HG02759 (cell line): Measurements from ENCODE around the gene KCNMA1.

Source experiments
- ATAC-seq: cut with Tn5 transposase; IDR thresholded peaks from one replicate; pipeline ENCODE4 v1.9.1; 2021; ENCODE audit warnings: mild to moderate bottlenecking, moderate library complexity; ENCODE audit not compliant: unreplicated experiment

Gene KCNMA1

DNA sequence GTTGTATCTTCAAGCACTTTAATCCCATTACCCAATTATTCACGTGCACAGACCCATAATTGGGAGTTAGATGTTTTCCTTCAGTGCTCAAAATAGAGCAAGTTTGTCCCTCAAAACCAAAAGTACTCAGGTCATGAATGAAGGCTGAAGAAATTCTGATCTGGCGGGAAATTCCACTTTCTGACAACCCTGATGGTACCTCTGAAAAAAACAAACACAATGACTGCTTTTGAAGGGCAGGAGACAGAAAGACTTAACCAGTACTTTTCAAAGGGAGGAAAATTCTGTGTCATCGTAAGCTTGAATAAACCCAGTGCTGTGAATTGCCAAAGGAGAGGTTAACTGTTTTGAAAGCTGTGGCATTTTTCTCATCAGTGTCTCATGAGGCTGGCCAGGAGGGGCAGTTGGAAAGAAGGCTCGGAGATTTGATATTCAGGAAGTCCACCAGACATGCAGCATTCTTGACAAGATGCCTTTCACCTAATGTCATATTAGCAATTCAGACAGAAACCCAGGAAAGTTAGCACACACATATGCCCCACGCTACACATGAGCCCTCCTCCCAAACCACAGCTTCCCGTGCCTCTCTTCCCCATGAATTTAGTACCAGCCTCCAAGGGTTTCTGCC lies 347.0 kb downstream of the KCNMA1 start:
- no peak for ATAC-seq

DNA sequence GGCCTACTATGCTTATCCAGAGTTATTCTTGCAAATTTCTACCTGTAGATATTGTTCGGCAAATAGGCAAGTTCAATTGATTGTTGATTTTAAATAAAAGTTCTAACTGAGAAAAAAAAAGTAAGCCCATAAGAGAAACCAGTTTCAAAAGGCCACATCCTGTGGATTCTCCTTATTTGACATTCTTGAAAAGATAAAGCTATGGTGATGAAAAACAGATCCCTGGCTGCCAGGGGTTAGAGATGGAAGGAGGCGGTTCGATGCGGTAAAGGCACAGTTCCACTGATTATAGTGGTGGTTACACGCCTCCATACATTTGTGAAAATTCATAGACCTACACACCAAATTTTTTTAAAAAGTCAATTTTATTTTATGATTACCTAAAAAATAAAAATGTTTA lies 347.8 kb downstream of the KCNMA1 start:
- ATAC-seq: no peak

GRCh38 chr10:77289027-77289501 lies 348.5 kb downstream of the KCNMA1 start:
- no peak for ATAC-seq

- ATAC-seq: no peak
Measured at GRCh38 chr10:77287647-77288120, 349.9 kb downstream of the KCNMA1 start.

GRCh38 chr10:77286531-77287508 lies 350.8 kb downstream of the KCNMA1 start:
- no peak for ATAC-seq

GRCh38 chr10:77285529-77286182 lies 352.0 kb downstream of the KCNMA1 start:
- ATAC-seq: no peak

GRCh38 chr10:77284797-77285196 lies 352.8 kb downstream of the KCNMA1 start:
- no peak for ATAC-seq

DNA sequence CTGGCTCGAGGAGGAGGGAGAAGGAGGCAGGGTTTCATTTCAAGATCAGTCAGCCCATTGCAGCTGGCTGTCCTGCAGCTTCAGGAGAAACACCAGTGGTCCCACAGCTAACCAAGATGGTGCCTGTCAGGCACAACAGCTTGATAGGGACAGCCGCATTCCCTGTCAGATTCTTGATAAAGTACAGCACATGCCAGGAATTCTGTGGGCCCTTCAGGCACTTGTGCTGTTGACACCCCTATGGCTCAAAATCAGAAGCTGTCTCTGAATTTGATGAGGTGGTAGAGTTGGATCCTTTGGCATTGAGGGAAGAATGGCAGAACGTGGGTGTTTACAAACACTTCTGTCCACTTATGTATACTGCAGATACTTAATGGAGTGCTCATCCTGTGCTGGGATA lies 354.3 kb downstream of the KCNMA1 start:
- ATAC-seq: no peak

DNA sequence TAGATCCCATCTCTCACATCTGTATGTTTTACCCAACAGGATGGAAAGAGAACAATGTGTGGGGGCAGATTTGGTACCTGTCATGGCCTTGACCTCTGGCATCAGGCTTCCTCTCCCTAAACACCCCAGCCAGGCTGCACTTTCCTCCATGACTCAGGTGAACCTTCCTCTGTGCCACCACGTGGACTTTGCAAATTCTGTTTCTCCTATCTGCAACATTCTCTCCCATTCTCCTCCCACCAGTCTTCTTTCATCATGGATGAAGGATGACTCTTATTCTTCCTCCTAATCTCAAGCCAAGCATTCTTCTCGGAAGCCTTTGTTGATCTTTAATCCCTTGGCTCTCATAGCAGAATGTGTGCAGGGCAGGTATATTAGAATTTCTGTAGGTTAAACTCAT lies 355.4 kb downstream of the KCNMA1 start:
- no peak for ATAC-seq

DNA sequence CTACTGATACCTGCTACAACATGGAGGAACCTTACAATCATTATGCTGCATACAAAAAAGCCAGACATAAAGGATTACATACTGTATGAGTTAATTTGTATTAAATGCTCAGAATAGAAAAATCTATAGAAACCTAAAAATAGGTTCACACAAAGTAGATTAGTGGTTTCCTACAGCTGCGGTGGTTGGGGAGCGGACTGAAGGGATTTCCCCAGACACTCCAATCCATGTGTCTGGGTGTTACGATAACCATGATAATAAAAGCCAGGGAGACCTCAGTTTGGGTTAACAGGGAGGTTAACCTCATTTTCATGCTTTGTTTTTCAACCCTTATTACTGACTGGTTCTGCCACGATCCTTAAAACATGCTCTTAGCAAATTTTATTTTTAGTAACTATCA lies 355.9 kb downstream of the KCNMA1 start:
- no peak for ATAC-seq

GRCh38 chr10:77279207-77279606 lies 358.4 kb downstream of the KCNMA1 start:
- no peak for ATAC-seq

DNA sequence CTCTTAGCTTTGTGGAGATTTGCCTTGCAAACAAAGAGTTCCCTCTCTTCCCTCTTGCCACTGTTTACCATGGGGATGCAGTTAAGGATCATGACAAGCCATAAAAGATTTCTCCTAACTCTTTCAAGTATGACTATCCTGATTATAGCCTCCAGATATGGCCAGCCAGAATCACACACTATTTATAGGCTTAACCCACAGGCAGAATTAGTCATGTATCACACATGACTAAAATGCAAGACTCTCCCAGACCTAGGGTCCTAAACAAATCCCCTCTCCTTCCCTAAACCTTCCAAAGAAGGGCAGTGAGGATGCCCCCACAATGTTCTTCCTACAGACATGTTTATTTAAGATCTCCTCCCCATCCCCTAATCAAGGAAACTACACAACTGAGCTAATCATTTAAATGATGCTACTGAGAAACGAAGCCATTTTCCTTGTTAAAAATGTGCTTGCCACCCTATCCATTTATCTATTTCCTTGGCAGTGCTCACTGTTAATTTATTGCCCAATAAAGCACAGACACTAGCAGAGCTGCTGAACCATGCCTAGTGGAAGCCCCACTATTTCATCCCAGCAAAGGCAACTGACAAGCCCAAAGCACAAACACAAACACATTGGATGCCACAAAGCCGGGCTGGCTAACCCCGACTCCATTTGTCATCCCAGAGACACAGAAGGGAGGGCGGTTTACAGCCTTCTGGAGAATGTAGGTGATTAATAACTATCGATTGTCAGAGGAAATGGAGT lies 363.4 kb downstream of the KCNMA1 start:
- ATAC-seq: no peak

GRCh38 chr10:77269163-77269562 lies 368.4 kb downstream of the KCNMA1 start:
- ATAC-seq: no peak

GRCh38 chr10:77268721-77269120 lies 368.9 kb downstream of the KCNMA1 start:
- ATAC-seq: no peak

DNA sequence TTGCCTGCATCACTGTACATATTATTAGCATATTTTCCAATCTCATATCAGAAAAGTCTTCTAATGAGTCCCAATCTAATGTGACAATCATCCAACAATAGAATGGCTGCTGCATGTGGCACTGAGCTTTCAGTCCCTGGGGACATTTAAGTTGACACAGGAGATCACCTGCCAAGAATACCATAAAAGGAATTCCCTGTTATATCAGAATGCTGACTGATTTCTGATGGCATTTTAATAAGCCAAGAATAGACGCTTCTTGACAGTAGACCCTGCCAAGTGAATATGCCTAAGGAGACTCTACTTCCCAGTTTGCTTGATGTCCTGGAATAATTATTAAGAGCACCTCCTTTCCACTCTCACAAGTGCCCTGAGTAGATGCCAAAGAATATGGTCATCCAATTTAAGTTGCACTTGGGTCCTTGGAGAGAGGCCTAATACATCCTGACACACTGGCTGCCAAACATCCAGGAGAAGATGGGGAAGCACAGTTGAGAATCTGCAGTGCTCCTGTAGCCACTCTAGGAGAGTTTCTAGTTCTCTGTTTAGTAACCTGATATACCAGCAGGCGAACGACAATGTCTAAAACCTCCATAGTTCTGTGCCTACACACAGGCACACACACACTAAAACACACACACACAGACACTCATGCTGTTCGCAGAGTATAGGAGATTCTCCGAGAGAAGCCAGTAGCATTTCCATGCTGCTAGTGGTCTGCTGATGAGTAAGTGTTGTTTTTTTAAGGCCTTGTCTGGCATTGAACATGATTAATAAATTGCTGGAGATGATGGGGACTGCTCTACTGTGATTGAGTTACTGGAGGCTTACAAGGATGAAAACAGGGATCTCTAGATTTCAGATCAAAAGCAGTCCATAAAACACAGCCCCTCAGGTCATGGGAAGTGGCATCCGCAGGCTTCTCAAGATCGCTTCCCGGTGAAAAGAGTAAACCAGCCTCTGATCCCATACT lies 369.6 kb downstream of the KCNMA1 start:
- ATAC-seq: no peak

DNA sequence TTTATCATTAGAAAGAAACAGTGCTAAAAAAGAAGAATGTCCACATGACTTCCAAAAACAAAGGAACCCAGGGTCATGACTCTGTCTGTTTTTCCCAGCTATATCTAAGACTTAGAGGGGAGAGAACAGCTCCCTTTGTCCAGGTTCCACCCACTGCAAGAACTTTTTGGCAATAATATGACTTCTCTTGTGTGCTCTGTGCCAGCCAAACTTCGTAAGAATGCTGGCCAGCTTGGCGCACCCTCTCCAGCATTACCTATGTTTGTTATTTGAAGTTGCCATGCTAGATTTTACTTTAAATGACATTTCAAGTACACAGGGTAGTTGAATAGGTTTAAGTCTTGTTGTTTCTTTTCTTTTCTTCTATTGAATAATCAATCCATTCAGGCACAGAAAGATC lies 371.4 kb downstream of the KCNMA1 start:
- no peak for ATAC-seq

GRCh38 chr10:77264527-77264926 lies 373.1 kb downstream of the KCNMA1 start:
- no peak for ATAC-seq

GRCh38 chr10:77264107-77264506 lies 373.5 kb downstream of the KCNMA1 start:
- ATAC-seq: peak; percentile 85

GRCh38 chr10:77263700-77264099 lies 373.9 kb downstream of the KCNMA1 start:
- no peak for ATAC-seq

- no peak for ATAC-seq
Measured at GRCh38 chr10:77261146-77261545, 376.5 kb downstream of the KCNMA1 start.
